HL-60/S4 treated with phorbol 12-myristate 13-acetate at 8.2 ng/mL for 4 days and 3 days (cell line): Measurements from ENCODE around the gene ZFP1.

Source experiments
- in situ Hi-C: fragments of 300-500 bp; cut with MboI; formaldehyde crosslinking; loops from 2 replicates; pipeline ENCODE4 v1.15.0; 2022; ENCODE audit warnings: low sequenced_read_pairs

The ZFP1 gene

DNA sequence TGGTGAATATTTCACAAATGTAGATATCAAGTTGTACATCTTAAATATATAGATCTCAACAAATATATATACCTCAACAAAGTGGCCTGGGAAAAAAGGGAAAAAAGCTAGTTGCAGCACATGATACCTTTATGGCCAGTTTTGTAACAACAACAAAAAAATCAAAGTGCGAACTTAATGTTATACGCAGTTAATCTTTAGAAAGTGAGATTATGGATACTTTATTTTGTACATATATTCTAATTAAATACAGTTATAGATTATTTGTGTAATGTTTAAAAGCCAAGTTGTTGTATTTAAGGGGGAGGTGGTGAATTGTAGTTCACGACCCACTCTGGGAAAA is 385 bp upstream of the ZFP1 start:
- in situ Hi-C loops, result no loop called here

DNA sequence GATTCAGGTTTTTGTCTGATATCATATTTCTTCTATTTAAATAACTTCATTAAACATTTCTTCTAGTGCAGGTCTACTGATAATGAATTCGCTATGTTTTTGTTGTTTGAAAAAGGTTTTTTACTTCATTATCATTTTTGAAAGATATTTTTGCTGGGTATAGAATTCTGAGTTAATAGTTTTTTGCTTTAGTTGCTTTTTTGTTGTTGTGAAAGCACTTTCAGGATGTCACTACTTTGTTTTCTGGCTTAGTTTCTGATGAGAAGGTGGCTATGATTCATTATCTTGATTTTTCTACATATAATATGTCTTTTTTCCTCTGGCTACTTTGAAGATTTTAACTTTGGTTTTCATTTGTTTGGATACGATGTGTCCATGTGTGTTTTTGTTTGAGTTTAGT is 3.5 kb downstream of the ZFP1 start:
- in situ Hi-C loops, result no loop called here

DNA sequence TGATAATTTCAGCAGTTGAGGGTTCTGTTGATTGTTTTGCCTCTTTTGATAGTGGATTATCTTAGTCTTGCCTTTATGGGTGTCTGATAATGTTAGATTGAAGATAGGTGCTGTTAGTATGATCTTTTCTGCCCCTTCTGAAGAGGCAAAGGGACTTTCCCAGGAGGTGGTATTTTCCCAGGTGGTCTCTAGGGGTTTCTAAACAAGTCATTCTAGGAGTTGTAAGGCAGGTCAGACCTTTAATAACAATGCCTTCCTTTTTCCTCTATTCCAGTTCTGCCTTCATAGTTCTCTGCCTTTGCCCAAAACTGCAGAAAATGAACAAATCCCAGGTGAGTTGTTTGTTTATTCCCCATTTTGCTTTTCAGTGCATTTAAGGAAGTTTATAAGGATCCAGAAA is 4.3 kb downstream of the ZFP1 start:
- in situ Hi-C loops, result no loop called here

DNA sequence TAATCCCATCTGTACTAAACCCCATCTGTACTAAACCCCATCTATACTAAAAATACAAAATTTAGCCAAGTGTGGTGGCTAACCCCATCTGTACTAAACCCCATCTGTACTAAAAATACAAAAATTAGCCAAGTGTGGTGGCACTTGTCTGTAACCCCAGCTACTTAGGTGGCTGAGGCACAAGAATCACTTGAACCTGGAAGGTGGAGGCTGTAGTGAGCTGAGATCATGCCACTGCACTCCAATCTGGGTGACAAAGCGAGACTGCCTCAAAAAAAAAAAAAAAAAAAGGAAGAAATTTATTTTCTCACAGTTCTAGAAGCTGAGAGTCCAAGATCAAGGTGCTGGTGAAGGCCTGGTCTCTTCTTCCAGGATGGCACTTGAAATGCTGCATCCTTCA is 12.1 kb downstream of the ZFP1 start:
- in situ Hi-C loops, result no loop called here

DNA sequence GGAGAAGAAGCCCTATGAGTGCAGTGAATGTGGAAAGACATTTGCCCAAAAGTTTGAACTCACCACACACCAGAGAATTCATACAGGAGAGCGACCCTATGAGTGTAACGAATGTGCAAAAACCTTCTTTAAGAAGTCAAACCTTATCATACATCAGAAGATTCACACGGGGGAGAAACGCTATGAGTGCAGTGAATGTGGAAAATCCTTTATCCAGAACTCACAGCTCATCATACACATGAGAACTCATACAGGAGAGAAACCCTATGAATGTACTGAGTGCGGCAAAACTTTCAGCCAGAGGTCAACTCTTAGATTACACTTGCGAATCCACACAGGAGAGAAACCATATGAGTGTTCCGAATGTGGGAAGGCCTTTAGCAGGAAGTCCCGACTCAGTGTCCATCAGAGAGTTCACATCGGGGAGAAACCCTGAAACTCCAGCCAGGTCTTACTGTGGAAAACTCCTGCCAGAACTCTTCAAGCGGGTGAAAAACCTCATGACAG is 21.6 kb downstream of the ZFP1 start:
- in situ Hi-C loops, result no loop called here

DNA sequence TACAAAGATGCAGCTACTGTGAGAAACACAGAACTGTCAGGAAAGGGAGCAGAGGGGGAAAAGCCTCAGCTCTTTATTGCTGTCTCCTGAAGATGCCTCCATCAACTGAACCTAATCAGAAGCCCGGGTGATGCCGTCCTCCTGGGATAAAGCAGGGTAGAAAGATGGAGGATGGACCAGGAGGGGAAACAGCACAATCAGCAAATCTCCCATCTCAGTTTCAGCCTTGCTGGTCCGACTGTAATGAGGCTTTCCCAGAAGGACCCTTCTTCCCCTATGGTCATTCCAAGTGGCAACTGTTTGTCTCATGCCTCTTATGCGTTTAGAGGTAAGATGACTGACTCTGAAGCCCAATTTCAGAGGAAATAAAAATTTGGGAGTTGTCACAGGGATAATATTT is 24.3 kb downstream of the ZFP1 start:
- in situ Hi-C loops, result no loop called here

DNA sequence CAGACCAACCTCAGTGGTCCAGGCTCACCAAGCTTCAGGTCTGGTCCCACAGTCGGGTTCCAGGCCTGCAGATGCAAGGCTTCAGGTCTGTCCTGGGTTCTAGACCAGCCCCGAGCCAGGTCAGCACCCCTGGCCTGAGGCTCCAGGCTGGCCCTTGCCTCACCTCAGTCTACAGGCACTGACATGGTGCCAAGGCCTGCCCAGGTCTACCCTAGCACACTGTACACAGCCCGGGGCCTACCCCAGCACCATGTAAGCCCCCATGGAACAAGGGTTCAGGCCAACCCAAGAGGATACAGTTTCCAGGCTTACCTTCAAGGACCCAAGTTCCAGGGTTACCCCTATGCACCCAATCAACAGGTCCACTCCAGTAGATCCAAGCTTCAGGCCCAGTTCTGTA is 26.8 kb downstream of the ZFP1 start:
- in situ Hi-C loops, result no loop called here

DNA sequence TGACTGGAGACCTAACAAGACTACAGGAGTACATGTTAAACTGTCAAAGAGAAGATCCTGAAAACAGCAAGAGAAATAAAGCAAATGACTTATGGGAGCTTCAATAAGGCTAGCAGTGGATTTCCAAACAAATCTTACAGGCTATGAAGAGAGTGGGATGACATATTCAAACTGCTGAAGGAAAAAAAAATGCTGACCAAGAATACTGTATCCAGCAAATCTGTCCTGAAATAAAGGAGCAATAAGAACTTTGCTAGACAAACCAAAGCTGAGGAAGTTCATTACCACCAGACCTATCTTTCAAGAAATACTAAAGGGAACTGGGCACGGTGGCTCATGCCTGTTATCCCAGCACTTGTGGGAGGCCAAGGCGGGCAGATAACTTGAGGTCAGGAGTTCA is 28.6 kb downstream of the ZFP1 start:
- in situ Hi-C loops, result no loop called here

DNA sequence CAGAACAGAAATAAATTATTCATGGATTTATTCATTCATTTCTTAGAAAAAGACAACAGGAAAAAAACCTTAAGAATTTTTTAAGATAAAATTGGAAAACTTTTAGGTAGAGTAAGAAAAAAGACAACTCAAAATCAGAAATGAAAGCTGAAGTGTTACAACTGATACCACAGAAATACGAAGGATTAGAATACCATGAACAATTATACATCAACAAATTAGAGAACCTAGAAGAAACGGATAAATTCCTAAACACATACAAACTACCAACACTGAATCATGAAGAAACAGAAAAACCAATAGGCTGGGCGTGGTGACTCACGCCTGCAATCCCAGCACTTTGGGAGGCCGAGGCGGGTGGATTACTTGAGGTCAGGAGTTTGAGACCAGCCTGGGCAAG is 30.9 kb downstream of the ZFP1 start:
- in situ Hi-C loops, result no loop called here

DNA sequence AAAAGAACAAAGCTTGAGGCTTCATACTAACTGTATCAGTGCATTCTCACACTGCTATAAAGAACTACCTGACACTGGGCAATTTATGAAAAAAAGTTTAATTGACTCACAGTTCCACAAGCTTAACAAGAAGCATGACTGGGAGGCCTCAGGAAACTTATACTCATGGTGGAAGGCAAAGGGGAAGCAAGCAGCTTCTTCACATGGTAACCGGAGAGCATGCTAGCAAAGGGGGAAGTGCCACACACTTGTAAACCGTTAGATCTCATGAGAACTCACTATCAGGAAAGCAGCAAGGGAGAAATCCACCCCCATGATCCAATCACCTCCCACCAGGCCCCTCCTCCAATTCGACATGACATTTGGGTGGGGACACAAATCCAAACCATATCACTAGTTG is 33.3 kb downstream of the ZFP1 start:
- in situ Hi-C loops, result no loop called here

DNA sequence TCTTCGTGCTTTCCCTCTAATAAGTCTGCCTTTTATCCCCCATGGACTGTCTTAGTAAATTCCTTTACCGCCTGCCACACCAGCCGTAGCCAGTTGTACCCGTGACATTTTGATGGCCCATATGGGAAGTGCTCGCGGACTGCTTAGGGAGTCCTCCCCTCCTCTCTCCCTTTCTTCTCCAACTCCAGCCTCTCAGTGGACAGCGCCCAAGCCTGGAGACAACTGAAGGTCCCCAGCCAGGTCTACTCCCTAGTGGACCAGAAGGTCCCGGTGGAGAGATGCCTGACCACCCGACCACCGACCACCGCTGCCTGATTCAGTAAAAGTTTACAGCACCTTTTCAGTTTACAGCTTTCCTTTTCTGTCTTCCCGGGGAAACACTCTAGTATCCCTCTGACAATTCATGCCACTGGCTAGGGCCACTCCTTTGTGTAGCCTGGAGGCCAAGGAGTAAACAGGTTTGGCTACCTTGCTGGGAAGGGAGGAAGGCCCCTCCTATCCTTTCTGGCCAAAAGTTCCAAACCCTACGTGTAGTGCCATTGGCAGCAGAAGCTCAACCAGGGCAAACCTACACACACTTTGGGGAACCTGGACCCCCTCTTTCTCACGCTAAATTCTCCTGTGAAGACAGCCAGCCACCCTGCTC is 40.6 kb downstream of the ZFP1 start:
- in situ Hi-C loops, result no loop called here

DNA sequence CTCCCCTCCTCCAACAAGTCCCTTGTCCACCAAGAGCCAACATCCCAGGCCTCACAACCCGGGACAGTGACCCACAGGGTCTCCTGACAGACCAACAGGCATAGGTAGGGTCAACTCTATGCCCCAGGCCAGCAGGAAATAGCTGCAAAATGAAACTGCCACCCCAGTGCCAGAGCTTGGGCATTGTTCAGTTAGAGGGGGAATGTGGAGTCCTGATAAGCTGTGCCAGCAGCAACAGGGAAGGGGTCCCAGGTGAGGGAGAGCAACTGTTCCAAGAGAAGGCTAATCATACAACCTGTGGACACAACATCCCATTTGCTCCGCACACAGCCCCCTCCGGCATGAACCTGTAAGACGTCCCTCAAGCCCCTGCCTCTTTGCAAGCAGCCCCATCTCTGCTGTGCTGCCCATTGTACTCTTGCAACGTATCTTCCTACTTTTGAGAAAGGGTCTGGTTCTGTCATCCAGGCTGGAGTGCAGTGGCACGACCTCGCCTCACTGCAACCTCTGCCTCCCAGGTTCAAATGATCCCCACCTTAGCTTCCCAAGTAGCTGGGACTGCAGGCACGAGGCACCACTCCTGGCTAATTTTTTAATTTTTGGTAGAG is 41.4 kb downstream of the ZFP1 start:
- in situ Hi-C loops, result no loop called here

DNA sequence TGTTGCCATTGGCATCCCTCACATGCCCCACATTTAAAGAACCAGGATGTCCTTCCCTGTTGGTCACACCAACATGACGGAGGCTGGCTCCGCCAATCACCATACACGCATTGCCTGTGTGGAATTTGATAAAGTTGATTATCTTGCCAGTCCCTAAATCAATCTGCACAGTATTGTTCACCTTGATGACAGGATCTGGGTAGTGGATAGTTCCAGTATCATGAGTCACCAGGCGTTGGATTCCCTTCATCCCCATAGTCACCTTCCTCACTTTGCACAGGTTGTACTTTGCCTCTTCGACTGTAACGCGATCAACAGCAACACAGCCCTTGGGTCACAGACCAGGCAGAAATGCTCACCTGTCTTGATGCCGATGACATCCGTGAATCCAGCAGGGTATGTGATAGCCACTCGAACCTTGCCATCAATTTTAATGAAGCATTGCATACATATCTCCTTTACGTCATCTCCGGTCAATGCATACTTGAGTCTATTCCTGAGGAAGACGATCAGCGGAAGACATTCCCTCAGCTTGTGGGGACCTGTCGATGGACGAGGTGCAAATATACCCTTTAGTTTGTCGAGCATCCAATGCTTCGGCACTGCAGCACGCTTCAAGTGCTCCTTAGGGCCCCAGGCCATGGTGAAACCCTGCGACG is 44.4 kb downstream of the ZFP1 start:
- in situ Hi-C loops, result no loop called here

DNA sequence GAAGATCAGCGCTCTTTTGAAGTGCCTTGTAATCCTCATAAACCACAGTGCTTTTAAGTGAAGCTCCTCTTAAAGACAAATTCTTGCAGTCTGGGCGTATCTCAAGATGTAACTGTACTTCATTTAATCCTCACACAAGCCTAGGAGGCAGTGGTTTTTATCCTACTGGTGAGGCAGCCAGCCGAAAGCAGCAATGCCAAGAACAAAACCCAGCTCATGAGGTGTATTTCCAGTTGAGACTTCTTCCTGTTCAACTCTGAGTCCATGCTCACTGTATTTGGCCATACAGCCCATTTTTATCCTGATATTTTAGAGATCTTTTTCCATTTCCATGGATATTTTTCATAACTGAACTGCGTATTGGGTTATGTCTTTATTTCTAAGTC is 44.9 kb downstream of the ZFP1 start:
- in situ Hi-C loops, result no loop called here

DNA sequence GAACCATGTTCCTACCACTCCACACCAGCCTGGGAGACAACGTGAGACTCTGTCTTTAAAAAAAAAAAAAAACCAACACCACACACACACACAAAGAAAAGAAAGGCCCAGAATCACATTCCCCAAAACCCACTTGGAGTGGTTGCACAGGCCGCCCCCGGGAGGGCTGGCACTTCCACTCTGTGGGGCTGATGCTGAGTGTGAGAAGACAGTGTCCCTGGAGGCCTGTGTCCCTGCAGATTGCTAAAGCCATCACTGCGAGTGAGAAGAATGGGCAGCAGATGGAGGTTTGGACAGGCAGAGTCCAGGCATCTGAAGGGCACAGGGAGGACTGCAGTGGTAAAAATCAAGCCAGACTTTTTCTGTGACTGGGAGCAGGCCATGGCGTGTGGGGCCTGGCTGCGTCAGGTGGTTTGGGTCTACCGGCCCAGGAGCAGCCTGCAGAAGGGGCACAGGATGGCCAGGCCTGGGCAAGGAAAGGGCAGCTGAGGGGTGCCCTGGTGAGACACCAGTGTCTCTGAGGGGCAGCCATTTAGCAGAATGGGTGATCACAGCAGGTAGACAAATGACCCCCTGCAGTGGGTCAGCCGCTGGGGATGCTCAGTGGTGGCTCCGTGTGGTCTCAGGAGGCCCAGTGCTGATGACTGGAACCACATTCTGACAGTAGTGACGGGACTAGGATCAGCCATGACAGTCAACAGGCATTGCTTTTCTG is 45.6 kb downstream of the ZFP1 start:
- in situ Hi-C loops, result no loop called here

DNA sequence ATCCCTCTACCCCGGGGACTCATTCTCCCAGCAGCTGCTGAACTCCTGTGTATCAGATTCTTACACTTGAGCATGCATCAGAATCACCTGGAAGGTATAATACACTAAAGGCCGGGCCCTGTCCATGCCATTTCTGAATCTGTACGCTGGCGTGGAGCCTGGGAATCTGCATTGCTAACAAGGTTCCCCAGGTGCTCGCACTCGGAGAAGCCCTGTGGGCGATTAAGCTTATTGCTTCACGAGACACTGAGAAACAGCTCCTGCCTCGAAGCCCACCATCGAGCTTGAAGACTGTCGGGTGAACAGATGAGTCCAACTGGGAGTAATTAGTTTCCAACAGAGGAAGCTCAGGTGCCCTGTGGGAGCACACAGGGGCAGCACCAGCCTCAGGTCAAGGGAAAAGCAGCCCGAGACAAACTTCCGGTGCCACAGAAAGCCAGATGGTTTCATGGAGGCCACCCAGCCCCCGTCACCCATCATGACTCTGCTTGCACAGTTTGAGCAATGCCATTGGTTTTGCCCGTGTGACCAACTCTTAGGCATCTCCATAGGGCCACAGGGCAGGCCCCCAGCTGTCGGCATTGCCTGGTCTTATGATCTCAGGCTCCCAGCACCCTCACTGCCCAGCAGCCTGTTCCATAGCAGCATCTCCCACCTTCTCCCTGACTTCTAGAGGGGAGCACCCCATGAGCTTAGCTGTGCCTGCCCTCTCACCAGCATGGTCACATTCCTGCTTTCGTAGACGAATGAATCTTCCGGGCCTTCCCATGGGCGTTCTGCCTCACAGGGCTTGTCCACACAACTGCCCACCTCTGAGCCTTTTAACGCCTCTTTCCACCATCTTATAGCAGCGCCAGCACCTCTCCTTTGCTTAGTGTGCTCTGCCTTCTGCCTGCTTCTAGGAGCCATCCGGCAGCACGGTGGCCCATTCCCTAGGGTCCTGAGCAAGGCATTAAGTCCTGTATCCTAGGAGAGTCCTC is 47.8 kb downstream of the ZFP1 start:
- in situ Hi-C loops, result no loop called here

DNA sequence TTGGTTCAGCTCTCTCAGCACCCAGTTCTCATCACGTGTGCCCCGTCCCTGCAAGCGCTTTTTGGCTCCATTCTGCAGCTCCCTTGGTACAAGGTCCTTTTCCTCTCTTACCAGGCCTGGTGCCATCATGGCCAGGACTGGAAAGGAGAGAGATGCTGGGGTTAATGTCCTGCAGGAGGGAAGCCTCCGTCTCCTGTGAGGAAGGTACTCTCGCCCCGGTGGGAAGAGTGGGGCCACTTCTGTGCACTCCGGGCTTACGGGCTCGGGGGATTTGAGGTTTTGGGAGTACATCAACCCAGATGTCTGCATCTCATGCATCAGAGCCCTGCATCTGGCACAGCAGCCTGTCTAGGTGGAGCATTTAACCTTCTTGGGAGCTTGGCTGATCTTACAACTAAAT is 48.5 kb downstream of the ZFP1 start:
- in situ Hi-C loops, result no loop called here

DNA sequence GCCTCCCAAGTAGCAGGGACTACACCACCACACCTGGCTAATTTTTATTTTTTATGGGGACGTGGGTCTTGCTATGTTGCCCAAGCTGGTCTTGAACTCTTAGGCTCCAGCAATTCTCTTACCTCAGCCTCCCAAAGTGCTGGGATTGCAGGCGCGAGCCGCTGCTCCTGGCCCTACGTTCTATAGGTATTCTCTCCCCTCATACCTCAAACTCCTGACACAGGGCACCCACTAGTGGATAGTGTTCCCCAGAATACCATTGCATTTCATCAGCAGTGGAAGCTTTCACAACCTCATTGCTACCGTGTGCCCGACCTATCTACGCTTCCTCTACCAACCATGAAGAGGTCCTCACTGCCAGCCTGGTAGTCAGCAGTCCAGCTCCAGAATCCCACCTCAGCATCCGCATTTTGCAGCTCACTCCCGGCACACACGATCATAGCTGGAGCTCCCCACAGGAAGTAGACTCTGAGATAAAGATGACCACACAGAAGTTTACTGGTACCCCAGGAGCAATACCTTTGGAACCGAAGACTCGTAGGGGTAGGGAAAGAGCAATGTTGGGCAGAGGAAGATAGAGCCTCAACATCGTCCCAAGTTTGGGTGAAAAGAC is 49.3 kb downstream of the ZFP1 start:
- in situ Hi-C loops, result no loop called here

DNA sequence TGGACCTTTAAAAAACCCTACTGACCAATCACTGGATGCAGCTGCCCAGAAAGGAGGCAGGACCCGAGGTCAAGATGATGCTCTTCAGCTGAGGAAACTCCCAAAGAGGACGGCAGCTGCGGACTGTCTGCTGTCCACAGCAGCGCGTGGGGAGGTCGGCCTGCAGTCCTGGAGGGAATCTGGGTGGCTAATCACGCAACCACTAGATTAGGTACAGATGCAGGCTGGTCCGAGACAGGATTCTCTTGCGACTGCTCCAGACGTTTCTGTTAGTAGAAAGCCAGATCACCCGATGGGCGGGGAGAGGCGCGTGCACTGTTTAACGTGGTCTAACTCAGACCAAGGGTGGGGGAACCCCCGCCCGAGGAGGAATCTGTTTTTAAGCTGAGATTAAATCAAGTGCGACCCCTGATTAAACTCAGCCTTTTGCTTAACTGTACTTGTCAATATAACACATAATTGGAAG is 49.8 kb downstream of the ZFP1 start:
- in situ Hi-C loops, result no loop called here

DNA sequence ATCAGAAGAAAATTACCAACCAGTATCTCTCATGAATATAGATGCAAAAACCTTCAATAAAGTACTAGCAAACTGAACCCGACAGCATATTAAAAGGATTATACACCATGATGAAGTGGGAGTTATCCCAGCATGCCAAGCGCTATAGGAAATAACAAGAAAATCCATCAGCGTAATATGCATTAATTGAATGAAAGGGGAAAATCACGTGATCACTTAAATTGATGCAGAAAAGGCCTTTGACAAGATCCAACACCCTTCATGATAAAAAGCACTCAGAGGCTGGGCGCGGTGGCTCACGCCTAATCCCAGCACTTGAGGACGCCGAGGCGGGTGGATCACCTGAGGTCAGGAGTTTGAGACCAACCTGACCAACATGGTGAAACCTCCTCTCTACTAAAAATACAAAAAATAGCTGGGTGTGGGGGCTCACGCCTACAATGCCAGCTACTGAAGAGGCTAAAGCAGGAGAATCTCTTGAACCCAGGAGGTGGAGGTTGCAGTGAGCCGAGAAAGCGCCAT is 53.8 kb downstream of the ZFP1 start:
- in situ Hi-C loops, result loop anchor here (25.0 kb wide), 2 partner anchors 185 to 560 kb away; no protein-coding TSS in a partner anchor
